Hepatocyte (in vitro differentiated cells): ENCODE measurements around the gene FCHSD2. TPM values are rescaled to one million over a fixed set of nuclear protein-coding genes. Genes with fewer than 3 reads are reported as not detected.
"Not testable (repeated sequence)": the region's sequence is repeated elsewhere in the genome, so short reads cannot be mapped to it uniquely, and the experiment has no call there.

Experiments
- DNase-seq: peaks from one replicate; pipeline ENCODE4 v3.0.0-alpha.2; 2016; ENCODE audit warnings: low spot score
- H2AFZ ChIP-seq: fragments of 200-600 bp; sonication (generic); 2 replicates; pipeline ENCODE4 v1.6.0; 2016; ENCODE audit warnings: antibody characterized with exemption, mild to moderate bottlenecking
- H3K27ac ChIP-seq: fragments of 200-600 bp; sonication (generic); 2 replicates; pipeline ENCODE4 v1.5.1; 2016; ENCODE audit warnings: mild to moderate bottlenecking
- H3K27me3 ChIP-seq: fragments of 200-600 bp; sonication (generic); 2 replicates; pipeline ENCODE4 v1.6.1; 2016
- H3K36me3 ChIP-seq: fragments of 200-600 bp; sonication (generic); replicated peaks from 2 replicates; pipeline ENCODE4 v1.5.1; 2016; ENCODE audit warnings: low read depth; ENCODE audit not compliant: insufficient read depth
- H3K4me1 ChIP-seq: fragments of 200-600 bp; sonication (generic); 2 replicates; pipeline ENCODE4 v1.5.1; 2016; ENCODE audit warnings: mild to moderate bottlenecking, moderate library complexity; ENCODE audit not compliant: insufficient read depth
- H3K4me2 ChIP-seq: fragments of 200-600 bp; sonication (generic); 2 replicates; pipeline ENCODE4 v1.6.0; 2016
- H3K4me3 ChIP-seq: fragments of 200-600 bp; sonication (generic); 2 replicates; pipeline ENCODE4 v1.5.1; 2016; ENCODE audit warnings: mild to moderate bottlenecking
- H3K79me2 ChIP-seq: fragments of 200-600 bp; sonication (generic); 2 replicates; pipeline ENCODE4 v1.6.0; 2017; ENCODE audit warnings: mild to moderate bottlenecking
- H3K9me2 ChIP-seq: fragments of 200-600 bp; sonication (generic); replicated peaks from 2 replicates; pipeline ENCODE4 v1.6.0; 2017; ENCODE audit warnings: mild to moderate bottlenecking; ENCODE audit not compliant: insufficient read depth
- H3K9me3 ChIP-seq: fragments of 200-600 bp; sonication (generic); 2 replicates; pipeline ENCODE4 v1.5.1; 2016; ENCODE audit warnings: low read depth, mild to moderate bottlenecking
- H4K20me1 ChIP-seq: fragments of 200-600 bp; sonication (generic); 2 replicates; pipeline ENCODE4 v1.6.0; 2016; ENCODE audit warnings: mild to moderate bottlenecking; ENCODE audit not compliant: insufficient read depth, poor library complexity, severe bottlenecking
- CTCF ChIP-seq: fragments of 200-600 bp; sonication (generic); IDR thresholded peaks from 2 replicates; pipeline ENCODE4 v1.5.1; 2016; ENCODE audit warnings: antibody characterized with exemption, mild to moderate bottlenecking; ENCODE audit not compliant: poor library complexity
- EZH2 ChIP-seq: fragments of 200-600 bp; sonication (generic); IDR thresholded peaks from 2 replicates; pipeline ENCODE4 v1.6.1; 2016; ENCODE audit warnings: antibody characterized with exemption, mild to moderate bottlenecking, borderline replicate concordance
- EZH2phosphoT487 ChIP-seq: fragments of 200-600 bp; sonication (generic); IDR thresholded peaks from one replicate; pipeline ENCODE4 v1.6.1; 2018; ENCODE audit warnings: antibody characterized with exemption, mild to moderate bottlenecking, low read depth, moderate library complexity; ENCODE audit not compliant: unreplicated experiment, severe bottlenecking
- WGBS: methylation state at CpG from one replicate; pipeline ENCODE4 v1.1.6; 2016; ENCODE audit warnings: low lambda C conversion rate; ENCODE audit errors: missing lambda C conversion rate; 5-methylcytosine and 5-hydroxymethylcytosine counted together
- polyA plus RNA-seq: library from polyadenylated mRNA; unstranded; fragments of >200 nt; fragmentation: Nextera tagmentation; extraction: Ambion mirVana; gene quantifications from 2 replicates; pipeline ENCODE4 v1.2.1, GENCODE V29; 2016
- total RNA-seq: library from RNA; depleted of rRNA; stranded (reverse); fragments of >200 nt; gene quantifications from 2 replicates; pipeline ENCODE4 v1.2.3, GENCODE V29; 2014

The FCHSD2 gene
- total and polyA plus RNA-seq, 2 experiments from 2014 or later = 9.1 to 13.1 TPM

- Histone ChIP-seq H3K9me2 (no peaks in the 10 kb centered on the region), H3K27ac (no peak overlapping the region), H4K20me1 (no peaks in the 10 kb centered on the region), H3K36me3 (no peaks in the 10 kb centered on the region), H2AFZ (no peak overlapping the region), H3K4me2 (no peak overlapping the region), H3K4me3 (no peak overlapping the region), H3K27me3 (no peaks in the 10 kb centered on the region), H3K4me1 (no peaks in the 10 kb centered on the region), H3K79me2 (no peaks in the 10 kb centered on the region), H3K9me3 (no peaks in the 10 kb centered on the region)
- no peak for DNase-seq
- TF ChIP-seq EZH2 = no peak
- TF ChIP-seq CTCF = no peak
- no peak for TF ChIP-seq EZH2phosphoT487
- WGBS = 92% methylated on average over 2 of the region's 2 CpGs
Observed at GRCh38 chr11:72983560-72983959, 158.6 kb downstream of the FCHSD2 start.

GRCh38 chr11:72981971-72982685 is 160.0 kb downstream of the FCHSD2 start:
- Histone ChIP-seq H3K79me2 (no peaks in the 10 kb centered on the region), H4K20me1 (no peaks in the 10 kb centered on the region), H3K4me2 (no peak overlapping the region), H3K27me3 (no peaks in the 10 kb centered on the region), H3K9me2 (no peaks in the 10 kb centered on the region), H3K9me3 (no peaks in the 10 kb centered on the region), H3K4me1 (no peaks in the 10 kb centered on the region), H2AFZ (no peak overlapping the region), H3K36me3 (no peaks in the 10 kb centered on the region), H3K4me3 (no peak overlapping the region), H3K27ac (no peak overlapping the region)
- DNase-seq = no peak
- 69% methylated on average over 3 of the region's 3 CpGs for WGBS
- TF ChIP-seq EZH2 (no peak), EZH2phosphoT487 (no peak), CTCF (no peak)

DNA sequence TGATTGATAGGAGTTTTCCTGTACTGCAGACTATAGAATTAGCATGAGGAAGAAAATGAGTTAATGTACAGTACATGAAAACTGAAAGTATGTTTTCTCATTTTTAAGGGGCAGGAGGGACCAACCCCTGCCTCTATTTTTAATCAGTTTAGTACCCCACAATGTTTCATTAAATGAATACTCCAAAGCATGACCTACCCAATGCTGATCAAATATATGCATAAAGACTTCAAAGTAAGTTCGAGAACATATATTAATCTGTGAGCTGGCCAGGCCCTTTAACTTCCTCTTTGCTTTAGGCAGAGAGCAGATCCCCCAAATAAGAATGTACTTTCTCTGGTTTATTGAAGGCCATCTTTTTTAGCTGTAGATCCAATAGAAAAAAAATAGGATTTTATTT is 161.0 kb downstream of the FCHSD2 start:
- no peak overlapping the region for H3K4me3 ChIP-seq
- TF ChIP-seq CTCF (no peak), EZH2 (no peak), EZH2phosphoT487 (no peak)
- H2AFZ ChIP-seq = no peak overlapping the region
- H3K4me2 ChIP-seq = no peak overlapping the region
- H3K9me2 ChIP-seq = no peaks in the 10 kb centered on the region
- 94% methylated on average over 1 of the region's 1 CpG for WGBS
- no peaks in the 10 kb centered on the region for H3K36me3 ChIP-seq
- DNase-seq = no peak
- H3K4me1 ChIP-seq = no peaks in the 10 kb centered on the region
- no peaks in the 10 kb centered on the region for H3K27me3 ChIP-seq
- H3K79me2 ChIP-seq = no peaks in the 10 kb centered on the region
- H3K9me3 ChIP-seq = no peaks in the 10 kb centered on the region
- H4K20me1 ChIP-seq = no peaks in the 10 kb centered on the region
- H3K27ac ChIP-seq = no peak overlapping the region

DNA sequence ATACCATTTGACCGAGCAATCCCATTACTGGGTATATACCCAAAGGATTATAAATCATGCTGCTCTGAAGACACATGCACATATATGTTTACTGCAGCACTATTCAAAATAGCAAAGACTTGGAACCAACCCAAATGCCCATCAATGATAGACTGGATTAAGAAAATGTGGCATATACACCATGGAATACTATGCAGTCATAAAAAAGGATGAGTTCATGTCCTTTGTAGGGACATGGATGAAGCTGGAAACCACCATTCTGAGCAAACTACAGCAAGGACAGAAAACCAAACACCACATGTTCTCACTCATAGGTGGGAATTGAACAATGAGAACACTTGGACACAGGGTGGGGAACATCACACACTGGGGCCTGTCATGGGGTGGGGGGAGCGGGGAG is 164.3 kb downstream of the FCHSD2 start:
- H3K9me3 ChIP-seq, H3K9me2 ChIP-seq, H3K27me3 ChIP-seq, H4K20me1 ChIP-seq, H3K79me2 ChIP-seq, H3K4me3 ChIP-seq, DNase-seq, H3K27ac ChIP-seq, H3K4me1 ChIP-seq, H3K36me3 ChIP-seq, H3K4me2 ChIP-seq, H2AFZ ChIP-seq: not testable (repeated sequence)
- WGBS = 100% methylated on average over 2 of the region's 2 CpGs

GRCh38 chr11:72976522-72976892 is 165.6 kb downstream of the FCHSD2 start:
- 100% methylated on average over 1 of the region's 1 CpG for WGBS
- H3K4me2 ChIP-seq = not testable (repeated sequence)

More at GRCh38 chr11:72976522-72976892, 165.6 kb downstream of the FCHSD2 start:
- H3K4me1 ChIP-seq, H4K20me1 ChIP-seq, H3K4me3 ChIP-seq, H3K27me3 ChIP-seq, H2AFZ ChIP-seq, H3K9me3 ChIP-seq, H3K36me3 ChIP-seq, DNase-seq, H3K9me2 ChIP-seq, H3K79me2 ChIP-seq: not testable (repeated sequence)
- H3K27ac ChIP-seq = peak overlapping the region; percentile 33
